Stimulated activated CD4-positive, alpha-beta T cell treated with anti-CD3 and anti-CD28 coated beads, Interleukin-4, amount 100 ng/mL, for 4 hours (primary cell): ENCODE measurements around the gene HSP90AB1.

Experiments
- DNase-seq, 2 experiments: peaks; one replicate each; pipeline ENCODE4 v3.0.0-alpha.2; 2020

HSP90AB1 gene

DNA sequence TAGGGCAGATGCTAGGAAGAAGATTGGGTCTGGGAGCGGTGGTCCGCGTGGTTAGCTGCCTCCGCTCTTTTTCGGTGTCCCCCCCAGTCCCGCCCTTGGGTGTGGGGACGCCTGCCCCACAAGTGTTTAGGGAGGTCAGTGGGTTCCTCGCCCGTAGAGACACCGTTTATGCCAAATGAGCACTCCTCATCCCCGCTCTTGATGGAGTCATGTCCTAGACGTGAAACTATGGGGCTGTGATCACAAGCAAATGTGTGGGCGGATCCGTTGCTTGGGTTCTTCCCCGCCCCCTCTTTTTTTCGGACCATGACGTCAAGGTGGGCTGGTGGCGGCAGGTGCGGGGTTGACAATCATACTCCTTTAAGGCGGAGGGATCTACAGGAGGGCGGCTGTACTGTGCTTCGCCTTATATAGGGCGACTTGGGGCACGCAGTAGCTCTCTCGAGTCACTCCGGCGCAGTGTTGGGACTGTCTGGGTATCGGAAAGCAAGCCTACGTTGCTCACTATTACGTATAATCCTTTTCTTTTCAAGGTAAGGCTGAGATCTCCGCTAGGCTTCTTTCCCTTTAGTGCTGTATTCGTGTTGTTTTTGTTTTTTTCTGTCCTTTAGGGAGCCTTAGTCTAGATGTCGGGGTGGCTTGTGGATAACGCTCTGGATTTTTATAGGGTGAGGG lies at the start of gene HSP90AB1:
TSS of gene HSP90AB1 (plus strand) at position 439 of the 675 bp plus-strand sequence. CDS start 1,529 bp downstream, outside the sequence.
- DNase-seq = peak; percentile 86 to 99

DNA sequence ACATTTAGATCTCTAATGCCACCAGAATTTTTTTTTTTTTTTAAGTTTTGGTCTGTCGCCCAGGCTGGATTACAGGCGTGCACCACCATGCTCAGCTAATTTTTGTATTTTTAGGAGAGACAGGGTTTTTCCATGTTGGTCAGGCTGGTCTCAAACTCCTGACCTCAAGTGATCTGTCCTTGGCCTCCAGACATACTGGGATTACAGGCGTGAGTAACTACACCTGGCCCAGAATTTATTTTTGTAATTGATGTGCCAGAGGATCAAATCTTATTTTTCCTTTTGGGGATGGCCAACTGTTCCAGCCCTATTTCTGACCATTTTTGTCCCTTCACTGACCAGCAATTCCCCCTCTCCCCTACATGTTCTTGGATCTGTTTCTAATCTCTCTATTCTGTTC lies 48.2 kb upstream of the HSP90AB1 start:
- DNase-seq = no peak

DNA sequence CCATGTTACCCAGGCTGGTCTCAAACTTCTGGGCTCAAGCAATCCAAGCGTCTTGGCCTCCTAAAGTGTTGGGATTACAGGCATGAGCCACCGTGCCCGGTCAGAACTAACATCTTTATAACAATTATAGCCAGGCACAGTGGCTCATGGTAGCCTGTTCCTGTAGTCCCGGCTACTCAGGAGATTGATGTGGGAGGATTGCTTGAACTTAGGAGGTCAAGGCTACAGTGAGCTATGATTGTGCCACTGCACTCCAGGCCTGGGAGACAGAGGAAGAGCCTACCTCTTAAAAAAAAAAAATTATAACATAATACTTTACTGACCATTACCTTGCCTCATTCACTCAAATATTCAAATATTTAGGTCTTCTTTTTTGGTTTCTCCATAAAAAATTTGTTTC lies 47.0 kb upstream of the HSP90AB1 start:
- no peak for DNase-seq

DNA sequence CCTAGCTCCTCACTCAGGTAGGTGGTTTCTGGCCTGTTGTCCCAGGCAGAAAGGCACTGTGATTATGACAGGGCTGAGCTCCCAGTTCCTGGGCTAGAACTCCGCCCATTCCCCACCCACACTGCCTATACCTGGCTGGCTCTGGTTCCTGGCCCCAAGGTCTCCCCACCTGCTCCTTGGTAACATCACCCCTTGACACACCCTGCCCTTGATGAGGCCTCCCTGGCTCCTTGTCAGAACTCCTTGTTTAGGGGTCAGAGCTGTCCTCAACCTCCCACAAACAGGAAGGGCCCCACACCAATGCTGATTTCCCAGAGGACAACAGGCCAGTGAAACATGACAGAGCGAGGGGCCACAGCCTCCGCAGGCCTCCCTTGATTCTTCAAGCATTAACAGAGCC lies 45.7 kb upstream of the HSP90AB1 start:
- no peak for DNase-seq

DNA sequence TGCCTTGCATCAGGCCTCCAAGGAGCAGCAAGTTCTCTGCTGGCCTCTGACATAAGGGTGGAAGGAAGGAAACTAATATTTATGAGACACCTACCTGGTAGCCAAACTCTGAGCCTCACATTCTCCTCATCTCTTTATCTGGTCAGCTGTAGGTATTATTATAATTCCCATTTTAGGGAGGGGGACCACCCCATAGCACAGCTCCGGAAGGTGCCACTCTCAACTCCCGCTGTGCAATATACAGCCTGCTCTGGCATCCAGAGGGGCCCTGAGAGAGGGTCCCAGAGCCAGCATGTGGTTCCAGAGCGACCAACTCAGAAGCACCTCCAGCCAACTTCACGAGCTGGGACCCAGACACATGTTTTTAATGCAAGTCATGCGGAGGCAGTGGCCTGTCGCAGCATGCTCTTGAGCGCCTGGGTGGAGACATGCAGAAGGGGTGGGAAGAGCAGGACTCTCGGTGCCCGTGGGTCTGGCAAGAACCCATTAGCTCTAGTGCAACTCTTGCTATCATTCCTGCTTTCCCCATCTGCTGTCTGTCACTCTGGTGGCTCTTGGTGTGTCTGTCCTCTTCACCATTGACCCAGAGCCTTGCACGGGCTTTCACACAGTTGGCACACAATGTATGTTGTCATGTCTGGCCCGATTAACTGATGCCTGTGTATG lies 45.1 kb upstream of the HSP90AB1 start:
- no peak for DNase-seq

DNA sequence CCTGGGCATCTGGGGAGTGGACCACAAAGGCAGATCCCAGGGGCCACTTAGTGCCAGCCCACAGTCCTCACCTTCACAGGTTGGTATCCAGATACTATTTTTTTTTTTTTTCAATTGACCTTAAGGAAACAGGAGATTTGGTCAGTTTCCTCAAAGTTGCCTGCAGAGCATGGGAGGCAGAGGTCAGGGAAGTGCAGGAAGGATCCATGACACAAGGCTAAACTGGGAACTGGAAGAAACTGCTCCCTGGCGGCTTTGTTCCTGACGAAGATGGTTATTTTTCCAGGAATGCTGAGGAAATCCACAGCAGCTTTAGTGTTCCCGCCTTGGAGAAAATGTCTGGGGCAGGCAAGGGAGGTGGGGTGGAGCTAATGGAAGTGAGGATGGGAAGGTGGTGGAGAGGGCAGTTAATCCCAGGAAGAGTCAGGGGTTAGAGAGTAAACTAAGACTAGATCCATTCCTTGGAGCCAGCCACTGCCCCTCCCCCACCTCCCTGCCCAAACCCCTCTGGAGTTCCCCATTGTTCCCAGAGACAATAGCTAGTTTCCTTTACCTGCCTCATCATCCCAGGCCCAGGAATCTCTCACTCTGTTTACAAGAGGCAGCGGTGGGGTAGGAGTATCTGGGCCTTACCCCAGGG lies 44.4 kb upstream of the HSP90AB1 start:
- DNase-seq = no peak

DNA sequence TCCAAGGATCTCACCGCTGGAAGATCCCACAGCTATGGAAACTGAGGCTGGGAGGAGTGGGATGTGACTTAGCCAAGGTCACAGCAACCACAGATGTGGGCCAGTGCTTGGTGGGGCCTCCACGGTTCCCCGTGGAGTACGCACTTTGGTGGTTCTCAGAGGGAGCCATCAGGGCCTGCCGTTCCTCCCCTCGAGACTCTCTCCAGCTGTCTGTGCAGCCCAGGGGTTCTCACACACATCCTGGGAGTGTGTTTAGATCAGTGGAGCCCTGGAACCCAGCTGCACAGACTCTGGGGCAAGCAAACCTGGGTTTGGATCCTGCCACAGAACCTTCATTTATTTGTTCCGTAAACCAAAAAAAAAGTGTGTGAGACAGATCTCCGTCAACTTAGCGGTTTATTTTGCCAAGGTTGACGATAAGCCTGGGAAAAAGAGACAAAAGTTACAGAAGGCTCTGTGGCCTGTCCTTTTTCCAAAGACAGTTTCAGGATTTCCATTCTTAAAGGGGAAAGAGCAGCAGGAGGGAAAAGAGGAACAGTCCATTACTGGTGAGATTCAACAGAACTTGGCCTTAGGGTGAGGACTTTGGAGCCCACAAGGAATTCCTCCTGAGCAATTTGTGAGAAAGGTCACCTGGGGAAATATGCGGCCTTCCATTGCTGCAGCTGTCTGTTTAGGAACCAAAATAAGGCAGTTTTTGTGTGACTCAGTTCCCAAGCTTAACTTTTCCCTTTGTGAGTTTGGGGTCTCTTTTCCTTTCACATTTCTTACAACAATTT lies 43.7 kb upstream of the HSP90AB1 start:
- no peak for DNase-seq

DNA sequence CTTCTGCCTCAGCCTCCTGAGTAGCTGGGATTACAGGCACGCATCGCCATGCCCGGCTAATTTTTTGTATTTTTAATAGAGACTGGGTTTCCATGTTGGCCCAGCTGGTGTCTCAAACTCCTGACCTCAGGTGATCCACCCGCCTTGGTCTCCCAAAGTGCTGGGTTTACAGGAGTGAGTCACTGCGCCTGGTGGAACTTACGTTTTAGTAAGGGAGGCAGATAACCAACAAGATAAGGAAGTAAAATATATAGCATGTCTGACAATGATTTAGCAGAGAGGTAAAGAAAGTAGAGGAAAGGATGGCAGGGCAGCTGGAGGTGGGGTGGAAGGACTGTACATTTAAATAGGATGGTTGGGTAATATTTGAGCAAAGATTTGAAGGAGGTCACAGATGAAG lies 42.9 kb upstream of the HSP90AB1 start:
- no peak for DNase-seq

DNA sequence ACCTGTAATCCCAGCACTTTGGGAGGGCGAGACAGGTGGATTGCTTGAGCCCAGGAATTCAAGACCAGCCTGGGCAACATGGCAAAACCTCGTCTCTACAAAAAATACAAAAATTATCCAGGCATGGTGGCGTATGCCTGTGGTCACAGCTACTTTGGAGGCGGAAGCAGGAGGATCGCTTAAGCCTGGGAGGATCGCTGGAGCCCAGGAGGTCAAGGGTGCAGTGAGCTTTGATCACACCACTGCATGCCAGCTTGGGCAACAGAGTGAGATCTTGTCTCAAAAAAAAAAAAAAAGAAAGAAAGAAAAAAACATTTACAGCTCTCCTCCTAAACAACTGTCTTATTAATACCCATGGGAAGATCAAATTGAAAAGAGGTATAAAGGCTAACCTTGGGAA lies 38.9 kb upstream of the HSP90AB1 start:
- no peak for DNase-seq

DNA sequence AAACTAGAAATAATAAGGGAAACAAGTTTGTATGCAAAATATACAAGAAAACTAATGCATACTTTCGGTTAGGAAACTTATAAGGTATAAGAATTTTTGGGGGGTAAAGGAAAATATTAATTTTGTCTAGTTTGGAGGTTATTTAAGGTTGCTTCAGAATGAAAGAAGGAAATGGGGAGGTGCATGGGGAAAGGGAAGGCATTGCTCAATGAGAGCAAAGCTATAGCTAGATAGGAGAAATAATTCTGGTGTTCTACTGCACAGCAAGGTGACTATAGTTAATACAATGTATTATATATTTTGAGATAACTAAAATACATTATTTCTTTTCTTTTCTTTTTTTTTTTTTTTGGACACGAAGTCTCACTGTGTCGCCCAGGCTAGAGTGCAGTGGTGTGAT lies 35.6 kb upstream of the HSP90AB1 start:
- no peak for DNase-seq

DNA sequence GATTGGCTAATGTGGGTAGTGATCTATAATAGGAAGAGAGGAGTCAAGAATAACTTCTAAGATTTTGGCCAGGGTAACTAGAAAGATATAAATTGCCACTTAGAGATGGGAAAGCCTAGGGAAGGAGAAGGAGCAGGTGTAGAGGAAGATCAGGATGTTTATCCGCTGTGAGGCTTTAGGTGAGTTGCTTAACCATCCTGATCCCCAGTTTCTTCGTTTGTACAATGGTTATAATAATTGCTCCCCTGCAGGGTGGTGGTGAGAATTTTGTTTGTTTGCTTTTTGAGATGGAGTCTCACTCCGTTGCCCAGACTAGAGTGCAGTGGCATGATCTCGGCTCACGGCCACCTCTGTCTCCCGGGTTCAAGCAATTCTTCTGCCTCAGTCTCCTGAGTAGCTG lies 32.6 kb upstream of the HSP90AB1 start:
- no peak for DNase-seq

DNA sequence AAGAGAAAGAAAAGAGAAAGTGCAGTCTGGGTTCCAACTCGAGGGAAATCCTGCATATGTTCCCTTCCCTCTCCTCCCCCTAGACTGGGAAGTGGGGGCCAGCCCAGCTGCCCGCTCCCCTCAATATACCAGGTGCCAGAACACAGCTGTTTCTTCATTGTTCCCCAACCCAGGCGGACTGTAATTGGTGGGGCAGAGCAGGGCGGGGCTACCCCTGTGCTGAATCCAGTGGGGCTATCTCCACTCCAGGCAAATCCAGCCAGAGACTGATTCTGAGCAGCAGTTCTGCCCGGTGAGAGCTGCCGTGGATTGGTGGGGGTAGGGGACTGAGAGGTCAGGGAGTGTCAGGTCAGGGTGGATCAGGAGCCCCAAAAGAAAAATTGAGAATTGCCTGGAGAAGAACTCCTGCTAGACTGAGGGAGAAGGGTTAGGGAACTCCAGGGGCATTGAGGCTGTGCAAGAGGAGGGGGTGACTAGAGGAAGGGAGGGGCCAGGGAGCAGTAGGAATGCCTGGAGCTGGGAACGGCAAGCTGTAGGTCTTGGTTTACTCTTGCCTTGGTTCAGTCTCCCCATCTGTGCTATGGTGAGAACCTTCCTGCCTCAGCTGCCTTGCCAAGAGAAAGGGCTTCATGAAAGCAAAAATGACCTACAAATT lies 30.1 kb upstream of the HSP90AB1 start, which contains the start of gene MYMX:
TSS of gene MYMX (plus strand) at position 250 of the 655 bp plus-strand sequence. CDS start 546 bp downstream, outside the sequence.
- no peak for DNase-seq

DNA sequence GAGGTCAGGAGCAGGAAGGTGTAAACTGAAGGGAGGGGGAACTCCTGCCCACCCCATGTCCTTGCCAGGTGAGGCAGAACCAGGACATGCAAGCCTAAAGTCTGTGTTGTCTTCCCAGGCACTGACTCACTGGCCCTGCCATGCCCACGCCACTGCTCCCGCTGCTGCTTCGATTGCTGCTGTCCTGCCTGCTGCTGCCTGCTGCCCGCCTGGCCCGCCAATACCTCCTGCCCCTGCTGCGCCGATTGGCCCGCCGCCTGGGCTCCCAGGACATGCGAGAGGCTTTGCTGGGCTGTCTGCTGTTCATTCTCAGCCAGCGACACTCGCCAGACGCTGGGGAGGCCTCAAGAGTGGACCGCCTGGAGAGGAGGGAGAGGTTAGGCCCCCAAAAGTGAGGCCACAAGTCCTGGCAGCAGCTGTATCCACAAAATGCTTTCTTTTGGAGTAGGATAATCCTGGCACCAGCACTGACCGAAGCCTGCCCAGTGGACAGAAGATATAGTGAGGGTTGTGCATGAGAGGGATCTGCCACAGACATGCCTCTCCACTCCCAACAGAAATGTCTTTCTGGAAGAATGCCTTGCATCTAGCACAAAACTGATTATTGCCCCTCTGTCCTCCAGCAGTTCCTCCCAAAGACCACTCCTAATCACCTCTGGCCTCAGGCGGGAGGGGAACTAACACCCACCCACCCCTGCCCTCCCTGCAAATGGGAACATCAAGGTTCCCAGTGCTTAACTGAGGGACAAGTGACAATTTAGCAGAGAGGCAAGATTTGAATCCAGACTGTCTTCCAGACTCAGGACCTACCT lies 29.4 kb upstream of the HSP90AB1 start:
- DNase-seq = no peak

DNA sequence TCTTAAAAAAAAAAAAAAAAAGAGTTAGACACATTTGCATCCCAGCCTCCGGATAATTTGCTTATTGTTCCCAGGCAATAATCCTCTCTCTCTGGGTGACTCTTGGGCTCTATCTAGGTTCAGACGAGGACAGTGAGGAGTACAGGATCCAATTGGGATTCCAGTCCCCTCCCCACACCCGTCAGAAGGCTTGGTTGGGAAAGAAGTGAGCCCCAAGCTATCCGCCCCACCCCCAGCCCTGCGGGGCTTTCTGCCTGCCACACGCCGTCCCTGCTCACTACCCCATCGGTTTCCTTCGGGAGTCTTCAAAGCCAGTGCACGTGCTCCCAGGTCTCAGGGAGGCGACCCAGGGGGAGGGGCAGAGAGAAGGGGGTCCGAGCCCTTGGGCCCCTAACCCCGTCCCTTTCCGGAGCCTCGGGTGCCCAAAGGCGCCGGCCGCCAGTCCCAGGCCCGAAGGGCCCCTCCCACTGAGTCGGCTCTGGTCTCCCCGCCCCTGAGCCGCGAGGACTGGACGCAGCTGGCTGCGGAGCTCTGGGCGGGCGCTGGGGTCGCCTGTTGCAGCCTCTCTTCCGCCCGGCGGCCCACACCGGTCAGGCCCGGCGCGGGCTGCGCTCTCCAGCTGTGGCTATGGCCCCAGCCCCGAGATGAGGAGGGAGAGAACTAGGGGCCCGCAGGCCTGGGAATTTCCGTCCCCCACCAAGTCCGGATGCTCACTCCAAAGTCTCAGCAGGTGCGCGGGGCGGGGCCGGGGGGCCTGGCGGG lies 27.7 kb upstream of the HSP90AB1 start:
- peak in 1 of 2 experiments; percentile 16 for DNase-seq

DNA sequence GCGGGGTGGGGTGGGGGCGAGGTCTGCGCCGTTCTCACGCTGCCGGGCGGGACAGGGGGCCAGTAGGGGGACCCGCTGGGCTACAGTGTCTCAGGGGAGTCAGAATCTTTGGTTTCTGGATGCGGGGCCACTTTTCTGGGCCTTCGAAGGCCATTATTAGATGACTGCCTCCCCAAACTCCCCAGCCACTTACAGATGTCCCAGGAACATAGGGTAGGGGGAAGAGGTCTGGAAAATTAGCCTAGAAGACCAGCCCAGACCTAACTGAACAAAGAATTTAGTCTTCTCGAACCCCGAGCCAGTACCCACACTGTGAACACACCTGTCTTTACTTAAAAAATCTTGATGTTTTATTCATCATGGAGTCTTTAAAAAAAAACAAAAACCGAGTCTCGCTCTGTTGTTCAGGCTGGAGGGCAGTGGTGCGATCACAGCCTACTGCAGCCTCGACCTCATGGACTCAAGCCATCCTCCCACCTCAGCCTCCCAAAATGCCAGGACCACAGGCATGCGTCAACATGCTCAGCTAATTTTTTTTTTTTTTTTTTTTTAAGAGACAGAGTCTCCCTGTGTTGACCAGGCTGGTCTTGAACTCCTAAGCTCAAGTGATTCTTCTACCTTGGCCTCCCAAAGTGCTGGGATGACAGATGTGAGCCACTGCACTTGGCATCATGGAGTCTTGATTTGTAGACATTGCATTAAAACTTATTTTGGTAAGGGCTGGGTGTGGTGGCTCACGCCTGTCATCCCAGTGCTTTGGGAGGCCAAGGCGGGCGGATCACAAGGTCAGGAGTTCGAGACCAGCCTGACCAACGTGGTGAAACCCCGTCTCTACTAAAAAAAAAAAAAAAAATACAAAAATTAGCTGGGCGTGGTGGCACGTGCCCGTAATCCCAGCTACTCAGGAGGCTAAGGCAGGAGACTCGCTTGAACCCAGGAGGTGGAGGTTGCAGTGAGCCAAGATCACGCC lies 26.8 kb upstream of the HSP90AB1 start:
- no peak for DNase-seq

DNA sequence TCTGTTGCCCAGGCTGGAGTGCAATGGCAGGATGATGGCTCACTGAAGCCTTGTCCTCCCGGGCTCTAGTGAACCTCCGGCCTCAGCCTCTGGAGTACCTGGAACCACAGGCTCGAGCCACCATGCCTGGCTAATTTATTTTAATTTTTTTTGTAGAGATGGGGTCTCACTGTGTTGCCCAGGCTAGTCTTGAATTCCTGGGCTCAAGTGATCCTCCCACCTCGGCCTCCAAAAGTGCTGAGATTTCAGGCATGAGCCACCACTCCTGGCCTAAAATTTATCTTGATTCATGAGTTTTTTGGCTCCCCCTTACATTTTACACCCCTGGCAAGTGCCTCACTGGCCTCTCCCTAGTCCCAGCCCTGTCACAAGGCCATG lies 26.0 kb upstream of the HSP90AB1 start:
- no peak for DNase-seq

DNA sequence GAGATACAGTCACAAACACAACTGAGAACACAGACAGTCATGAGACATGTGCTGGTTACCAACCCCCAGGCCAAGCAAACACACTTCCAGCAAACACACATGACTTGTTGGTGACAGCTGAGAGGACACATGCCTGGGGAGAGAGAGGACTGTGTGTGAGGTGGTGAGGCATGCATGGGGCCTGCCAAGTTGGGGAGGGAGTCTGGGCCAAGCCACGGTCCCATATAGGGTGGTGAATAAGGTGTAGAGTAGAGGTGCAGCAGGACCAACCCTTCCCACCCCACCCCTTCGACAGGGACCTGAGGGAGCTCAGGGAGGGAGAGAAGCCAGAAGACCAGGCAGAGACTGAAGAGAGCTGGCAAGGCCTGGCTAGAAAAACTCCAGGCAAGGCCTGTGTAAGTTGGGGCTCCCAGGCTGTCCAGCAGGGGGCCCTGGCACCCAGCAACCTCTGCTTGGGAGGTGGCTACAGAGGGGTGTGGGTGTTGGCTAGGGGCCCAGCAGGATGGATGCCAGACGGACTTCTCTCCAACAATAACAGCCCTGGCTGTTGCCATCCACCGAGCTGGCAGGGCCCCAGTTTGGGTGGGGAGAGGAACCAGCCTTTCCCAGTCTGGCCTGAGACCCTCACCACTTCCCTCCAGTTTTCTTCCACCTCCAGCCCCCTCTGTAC lies 25.5 kb upstream of the HSP90AB1 start:
- DNase-seq = peak; percentile 58 to 59

DNA sequence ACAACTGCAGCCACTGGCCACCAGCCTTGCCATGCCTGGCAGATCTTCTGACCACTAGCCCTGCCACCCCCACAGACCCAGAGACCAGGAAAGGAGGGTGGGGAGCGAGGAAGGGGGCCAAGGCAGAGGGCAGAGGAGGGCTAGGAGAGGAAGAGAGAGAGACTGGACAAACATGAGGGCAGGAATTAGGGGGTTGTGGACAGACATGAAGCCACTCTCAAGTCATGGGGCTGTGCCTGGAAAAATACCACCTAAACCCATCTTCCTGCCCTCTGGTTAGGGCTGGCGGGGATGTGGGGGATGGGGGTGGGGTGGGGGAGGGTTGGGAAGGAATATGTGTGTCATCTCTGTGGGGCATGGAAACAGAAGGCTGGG lies 25.0 kb upstream of the HSP90AB1 start:
- no peak for DNase-seq
